HG03159 (cell line): Measurements from ENCODE around the gene KREMEN1.

Experiments
- ATAC-seq: cut with Tn5 transposase; IDR thresholded peaks from one replicate; pipeline ENCODE4 v1.9.1; 2021; ENCODE audit warnings: mild to moderate bottlenecking, moderate library complexity; ENCODE audit not compliant: unreplicated experiment

KREMEN1 gene

DNA sequence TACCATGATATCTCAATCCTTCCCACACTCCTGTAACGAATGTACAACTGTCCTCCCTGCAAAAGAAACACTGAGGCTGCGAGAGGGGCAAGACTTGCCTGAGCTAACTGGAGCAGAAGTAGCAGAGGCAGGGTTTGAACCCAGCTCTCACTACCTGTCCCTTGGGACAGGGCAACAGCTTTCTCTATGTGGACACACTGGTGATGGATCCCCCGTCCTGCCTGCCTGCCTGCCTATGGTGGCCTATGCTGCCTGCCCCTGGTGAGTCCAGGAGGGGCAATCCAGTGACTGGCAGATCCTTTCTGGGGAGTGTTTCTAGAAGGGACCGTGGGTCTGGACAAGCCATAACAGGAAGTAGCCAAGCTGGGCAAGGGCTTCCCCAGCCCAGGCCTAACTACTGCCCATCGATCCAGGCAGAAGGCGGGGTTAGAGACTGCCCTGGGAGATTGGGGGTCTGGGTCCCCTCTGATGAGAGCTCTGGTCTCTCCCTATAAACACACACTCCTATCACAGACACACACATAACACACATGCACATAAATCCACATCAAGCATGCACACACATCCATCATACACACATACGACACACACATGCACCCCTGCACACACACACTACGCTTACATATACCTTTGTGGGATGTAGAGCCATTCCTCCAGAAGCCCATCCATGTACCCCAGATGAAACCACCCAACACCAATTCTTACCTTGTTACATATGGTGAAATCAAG is 131.8 kb downstream of the KREMEN1 start:
- ATAC-seq: no peak

DNA sequence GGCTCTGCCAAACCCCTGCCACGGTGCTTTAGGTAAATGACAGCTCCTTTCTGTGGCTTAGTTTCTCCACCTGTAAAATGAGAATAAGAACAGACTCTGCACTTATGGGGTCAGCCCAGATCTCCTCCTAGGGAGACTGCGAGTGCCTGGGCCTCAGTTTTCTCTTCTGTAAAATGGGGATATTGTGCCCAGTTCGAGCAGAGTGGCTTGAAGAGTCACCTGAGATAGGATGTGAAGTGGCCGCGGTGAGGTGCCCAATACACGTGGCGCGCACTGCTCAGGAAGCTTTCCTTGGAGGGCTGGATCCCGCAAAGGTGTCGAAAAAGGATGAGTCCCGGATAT is 132.4 kb downstream of the KREMEN1 start:
- ATAC-seq: no peak

DNA sequence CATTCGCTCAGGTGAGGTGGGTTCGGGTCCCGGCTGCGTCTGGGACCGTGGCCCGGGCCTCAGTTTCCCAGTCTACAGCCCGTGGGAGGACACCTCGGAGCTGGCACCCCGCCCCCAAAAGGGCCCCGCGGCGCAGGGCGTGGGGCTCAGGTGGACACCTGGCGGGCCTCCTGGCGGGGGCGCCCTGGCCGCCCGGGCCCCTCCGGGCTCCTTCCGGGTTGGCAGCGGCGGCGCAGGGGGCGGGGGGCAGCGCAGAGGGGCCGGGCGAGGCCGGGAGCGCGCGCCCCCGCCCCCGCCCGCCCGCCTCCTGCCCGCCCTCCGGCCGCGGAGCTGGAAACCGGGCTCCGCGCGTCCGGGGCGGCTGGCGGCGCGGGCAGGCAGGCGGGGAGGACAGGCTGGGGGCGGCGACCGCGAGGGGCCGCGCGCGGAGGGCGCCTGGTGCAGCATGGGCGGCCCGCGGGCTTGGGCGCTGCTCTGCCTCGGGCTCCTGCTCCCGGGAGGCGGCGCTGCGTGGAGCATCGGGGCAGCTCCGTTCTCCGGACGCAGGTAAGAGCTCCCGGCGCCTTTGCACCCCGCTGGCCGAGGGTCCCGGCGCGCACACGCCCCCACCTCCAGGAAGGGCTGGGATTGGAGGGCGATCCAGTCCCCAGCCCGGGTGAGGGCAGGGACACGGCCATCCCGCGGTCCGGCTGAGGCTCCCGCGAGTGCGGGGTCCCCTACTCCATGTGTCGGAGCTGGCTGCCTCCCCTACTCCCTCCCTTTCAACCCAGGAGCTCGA is 132.9 kb downstream of the KREMEN1 start, which contains the start of gene EMID1:
EMID1 (plus strand) TSS at position 303 of the 778 bp plus-strand sequence; CDS start at position 446, 143 bp downstream.
- ATAC-seq: no peak

- ATAC-seq: no peak
Measured at GRCh38 chr22:29206372-29207242, 133.8 kb downstream of the KREMEN1 start.

DNA sequence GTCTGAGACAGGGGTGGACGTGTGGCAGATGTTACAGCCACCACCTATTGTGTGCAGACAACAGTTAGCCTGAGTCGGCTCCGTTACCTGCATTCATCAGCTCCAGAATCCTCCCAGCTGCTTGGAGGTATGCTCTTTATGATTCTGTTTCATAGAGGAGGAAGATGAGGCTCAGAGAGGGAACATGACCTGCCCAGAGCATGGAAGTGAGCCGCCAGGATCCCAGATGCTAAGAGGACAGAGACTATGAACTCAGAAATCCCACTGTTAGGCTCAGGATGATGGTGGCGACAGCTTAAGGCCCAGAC is 134.4 kb downstream of the KREMEN1 start:
- ATAC-seq: no peak

DNA sequence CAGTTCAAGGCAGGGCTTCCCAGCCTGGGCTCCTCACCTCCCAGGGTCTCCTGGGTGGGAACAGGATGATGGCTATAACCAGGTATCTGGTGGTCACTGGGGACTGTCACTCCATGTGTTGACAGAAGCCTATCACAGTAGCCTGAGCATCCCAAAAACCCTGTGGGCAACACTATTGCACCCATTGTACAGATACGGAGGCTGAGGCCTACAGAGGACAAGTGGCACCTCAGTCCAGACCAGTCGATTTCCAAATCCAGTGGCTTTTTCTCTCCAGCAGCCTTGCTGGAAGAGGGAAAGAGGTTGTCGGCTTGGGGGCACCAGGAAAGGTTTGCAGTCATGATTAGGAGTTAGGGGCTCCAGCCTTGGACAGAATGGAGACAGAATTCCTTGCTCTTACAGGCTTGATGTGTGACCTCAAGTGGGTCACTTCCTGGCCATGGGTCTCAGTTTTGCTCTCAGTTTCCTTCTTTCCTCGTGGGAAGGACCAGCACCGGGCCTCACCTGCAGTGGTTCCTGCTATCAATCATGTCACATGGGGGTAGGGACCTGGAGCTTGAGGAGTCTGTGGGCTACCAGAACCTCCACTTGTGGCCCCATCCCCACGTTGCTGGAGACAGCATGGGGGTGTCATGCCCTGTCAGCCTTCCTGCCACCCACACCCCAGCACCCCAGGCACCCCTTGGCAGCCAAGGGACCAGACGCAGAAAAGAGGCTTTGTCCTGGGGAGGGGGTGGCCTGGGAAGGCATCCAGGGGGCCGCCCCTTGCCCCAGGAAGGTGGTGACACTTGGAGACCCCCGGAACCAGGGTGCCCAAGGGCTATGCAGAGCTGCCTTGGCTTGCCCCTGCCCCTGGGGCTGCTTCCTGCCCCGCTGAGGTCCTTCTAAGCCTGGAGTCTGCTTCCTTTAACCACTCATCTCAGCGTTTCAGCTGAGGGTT is 135.0 kb downstream of the KREMEN1 start:
- no peak for ATAC-seq

DNA sequence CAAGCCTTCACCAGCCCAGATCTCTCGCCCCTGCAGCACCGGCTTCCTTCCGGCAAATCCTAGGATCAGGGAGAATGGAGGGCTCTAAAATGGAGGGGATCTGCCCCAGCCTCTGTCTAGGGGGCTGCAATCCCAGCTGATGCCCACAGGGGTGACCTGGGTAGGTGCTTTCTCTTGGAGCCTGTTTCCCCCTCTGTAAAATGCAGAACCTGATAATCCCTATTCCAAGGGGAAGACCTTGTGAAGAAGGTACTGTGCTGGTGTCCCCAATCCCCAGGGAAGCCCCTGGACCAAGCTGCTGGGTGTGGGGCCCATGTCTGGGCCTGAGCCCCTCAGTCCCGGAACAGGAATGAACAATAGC is 135.6 kb downstream of the KREMEN1 start:
- ATAC-seq: no peak

DNA sequence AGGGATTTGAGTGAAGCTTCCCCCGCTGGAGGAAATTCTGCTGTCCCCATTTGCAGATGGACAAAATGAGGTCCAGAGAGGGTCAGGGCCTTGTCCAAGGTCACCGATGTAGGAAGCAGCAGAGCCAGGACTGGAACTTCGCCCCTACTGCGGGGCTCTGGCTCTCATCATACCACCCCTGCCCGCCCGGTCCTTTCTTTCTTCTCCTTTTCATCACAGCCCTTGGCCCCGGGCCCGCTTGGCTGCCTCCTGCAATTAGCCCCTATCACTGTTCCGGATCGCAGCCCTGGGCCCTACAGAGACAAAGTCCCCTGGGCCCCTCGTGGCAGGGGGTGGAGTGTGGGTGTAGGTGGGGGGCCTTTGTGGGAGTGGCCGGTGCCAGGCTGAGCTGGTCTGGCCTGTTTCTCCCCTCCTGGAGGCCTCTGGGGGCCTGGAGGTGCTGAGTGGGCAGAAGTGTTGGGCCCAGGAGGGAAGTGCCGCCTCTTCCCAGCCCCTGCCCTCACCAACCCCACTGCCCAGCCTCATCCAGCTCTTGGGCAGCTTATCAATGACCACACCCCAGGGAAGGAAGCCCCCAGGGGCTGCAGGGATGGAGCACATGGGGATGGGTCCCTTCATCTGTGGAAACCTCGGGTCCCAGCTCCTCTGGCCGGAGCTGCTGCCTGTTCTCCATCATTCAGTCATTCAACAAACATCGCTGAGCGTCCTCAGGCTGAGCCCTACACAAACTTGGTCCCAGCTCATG is 136.2 kb downstream of the KREMEN1 start:
- no peak for ATAC-seq

DNA sequence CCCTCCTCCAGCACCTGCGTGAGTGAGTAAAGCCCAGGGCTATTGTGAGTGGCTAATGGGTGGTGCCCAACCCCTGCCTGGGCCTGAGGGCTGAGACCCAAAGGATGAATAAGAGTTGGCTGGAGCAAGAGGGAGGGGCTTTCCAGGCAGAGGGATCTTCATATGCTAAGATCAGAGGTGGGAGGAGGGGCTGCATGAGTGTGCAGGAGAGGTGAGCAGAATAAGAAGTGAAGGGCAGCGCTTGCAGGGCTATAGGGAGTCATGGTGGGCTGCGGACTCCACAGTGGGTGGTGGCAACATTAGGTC is 136.7 kb downstream of the KREMEN1 start:
- ATAC-seq: no peak

- no peak for ATAC-seq
Measured at GRCh38 chr22:29211066-29211465, 138.2 kb downstream of the KREMEN1 start.

DNA sequence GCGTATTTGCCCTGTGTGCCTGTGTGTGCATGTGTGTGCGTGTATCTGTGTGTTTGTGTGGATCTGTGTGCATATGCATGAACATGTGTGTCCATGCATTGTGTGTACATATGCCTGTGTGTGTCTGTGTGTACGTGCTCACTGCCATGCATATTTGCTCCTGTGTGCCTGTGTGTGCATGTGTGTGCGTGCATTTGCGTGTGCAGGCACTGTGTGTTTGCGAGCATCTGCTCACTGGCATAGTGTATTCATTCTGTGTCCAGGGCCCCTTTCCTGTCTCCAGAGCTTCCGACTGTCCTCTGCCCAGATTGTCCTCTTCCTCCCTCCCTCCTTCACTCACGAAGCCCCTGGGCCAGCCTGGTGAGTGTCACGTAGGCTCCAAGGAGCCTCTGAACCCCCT is 138.6 kb downstream of the KREMEN1 start:
- ATAC-seq: no peak

DNA sequence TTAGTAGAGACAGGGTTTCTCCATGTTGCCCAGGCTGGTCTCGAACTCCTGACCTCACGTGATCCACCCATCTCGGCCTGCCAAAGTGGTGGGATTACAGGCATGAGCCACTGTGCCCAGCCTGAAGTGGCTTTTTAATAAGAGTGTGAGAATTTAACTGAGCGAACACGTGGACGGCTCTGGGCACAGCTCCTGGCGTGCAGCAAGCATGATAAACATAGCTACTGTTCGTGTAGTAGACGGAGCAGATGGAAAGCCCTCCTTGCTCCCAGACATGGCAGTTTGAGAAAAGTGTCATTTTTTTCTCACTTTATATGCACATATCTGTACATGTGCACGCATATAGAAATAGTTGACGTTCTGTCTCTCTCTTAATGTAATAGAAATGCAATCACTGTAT is 139.9 kb downstream of the KREMEN1 start:
- no peak for ATAC-seq

DNA sequence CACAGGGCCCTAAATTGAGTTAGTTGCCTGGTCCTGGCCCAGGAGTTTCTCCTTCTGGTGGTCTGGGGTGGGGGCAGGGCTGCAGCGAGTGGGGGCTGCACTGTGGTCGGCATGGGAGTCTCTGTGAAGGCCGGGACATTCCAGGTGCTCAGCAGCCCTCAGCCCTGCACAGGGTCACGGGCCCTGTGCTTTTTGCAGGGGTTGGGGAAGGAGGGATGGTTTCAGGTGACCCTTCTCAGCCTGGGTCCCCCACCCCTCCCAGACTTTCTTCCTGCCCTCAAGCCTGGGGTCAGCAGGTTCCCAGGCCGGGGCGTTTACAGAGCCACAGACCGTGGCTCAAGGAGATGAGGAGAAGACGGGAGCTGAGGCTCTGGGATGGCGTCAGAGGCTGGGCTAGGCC is 140.7 kb downstream of the KREMEN1 start:
- ATAC-seq: no peak

- ATAC-seq: no peak
Measured at GRCh38 chr22:29214232-29214631, 141.4 kb downstream of the KREMEN1 start.

DNA sequence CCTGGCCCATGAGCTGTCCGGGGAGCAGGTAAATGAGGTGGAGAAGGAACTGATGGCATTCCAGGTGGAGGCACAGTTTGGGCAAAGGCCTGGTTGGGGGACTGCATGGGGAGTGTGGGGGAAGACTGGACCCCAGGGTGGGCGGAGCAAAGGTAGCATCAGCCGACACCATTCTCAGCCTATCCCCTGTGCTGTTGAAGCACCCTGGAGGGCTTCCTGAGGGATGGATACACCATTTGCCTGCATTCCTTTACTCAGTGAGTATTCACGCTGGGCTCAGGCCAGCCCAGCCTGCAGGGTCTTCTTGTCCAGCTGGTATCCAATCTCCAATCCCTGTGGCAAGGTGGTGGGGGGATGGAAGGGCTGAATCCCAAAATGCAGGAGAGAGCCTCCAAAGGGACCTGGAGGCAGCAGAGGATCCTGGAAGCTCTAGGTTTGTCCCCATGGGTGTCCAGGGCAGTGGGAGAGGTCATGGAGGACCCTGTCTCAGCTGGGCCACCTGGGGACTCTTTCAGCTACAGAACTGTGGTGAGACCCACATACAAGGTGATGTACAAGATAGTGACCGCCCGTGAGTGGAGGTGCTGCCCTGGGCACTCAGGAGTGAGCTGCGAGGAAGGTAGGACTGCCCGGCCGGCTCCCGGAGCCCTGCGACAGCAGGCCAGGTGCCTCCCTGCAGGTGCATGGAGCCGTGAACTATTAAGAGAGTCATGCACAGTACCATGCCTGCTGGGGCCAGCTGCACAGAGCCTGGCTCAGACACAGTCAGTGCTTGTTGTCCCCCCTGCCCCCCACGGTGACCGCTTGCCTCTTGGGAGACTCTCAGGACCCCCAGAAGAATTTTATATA is 142.4 kb downstream of the KREMEN1 start:
- no peak for ATAC-seq

GRCh38 chr22:29216011-29216872 is 143.4 kb downstream of the KREMEN1 start:
- no peak for ATAC-seq

DNA sequence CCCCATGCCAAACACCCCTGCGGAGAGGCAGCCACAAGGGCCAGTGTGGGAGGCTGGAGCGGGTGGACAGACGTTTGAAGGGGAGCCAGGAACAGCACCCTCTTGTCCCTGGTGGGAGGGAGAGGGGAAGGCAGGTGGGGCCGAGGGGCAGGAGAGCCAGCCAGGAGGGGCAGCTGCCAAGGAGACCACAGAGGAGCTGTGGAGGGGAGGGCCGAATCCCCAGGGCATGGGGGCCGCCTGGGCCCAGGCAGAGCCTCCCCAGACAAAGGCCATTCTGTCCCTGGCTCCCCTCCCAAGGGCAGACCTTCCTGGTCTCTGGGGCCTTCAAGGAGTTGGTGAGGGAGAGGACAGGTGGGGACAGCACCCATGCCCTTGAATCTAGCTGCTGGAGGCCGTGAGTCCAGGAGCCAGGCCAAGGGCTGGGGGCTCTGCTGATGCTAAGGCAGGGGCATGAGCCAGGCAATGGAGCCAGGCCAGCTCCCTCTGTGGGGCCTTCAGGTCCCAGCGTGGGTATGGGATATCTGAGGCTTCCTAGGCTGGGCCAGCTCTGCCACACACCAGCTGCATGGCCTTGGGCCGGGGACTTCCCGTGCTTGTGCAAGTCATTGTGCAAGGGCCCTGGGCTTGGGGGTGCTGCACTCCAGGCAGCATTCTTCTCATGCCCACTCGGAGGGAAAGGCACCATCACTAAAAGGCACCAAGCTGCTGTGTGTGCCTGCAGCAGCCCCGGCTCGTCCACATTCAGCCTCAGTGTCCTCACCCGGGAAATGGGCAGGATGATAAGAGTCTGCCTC is 144.2 kb downstream of the KREMEN1 start:
- ATAC-seq: no peak
